ENCODE results near the gene TMEM87A.

TMEM87A gene

GRCh38 chr15:42203891-42204290, 69.3 kb downstream of the TMEM87A start:
- TF ChIP-seq CTCF (IDR thresholded peaks at IDR 0.05; ENCODE audit: low read depth, low read length) = no peak
- DNase-seq (ENCODE audit: extremely low read depth, low read depth) = no peak

GRCh38 chr15:42202653-42203052, 70.6 kb downstream of the TMEM87A start:
- no peak for DNase-seq (ENCODE audit: extremely low read depth, low read depth)
- no peak for TF ChIP-seq CTCF (IDR thresholded peaks at IDR 0.05; ENCODE audit: low read depth, low read length)

- no peak for DNase-seq (ENCODE audit: extremely low read depth, low read depth)
- no peak for TF ChIP-seq CTCF (IDR thresholded peaks at IDR 0.05; ENCODE audit: low read depth, low read length)
Observed at GRCh38 chr15:42201801-42202200, 71.4 kb downstream of the TMEM87A start.

GRCh38 chr15:42199126-42199525, 74.1 kb downstream of the TMEM87A start:
- no peak for DNase-seq (ENCODE audit: extremely low read depth, low read depth)
- no peak for TF ChIP-seq CTCF (IDR thresholded peaks at IDR 0.05; ENCODE audit: low read depth, low read length)

GRCh38 chr15:42198516-42198915, 74.7 kb downstream of the TMEM87A start:
- TF ChIP-seq CTCF (IDR thresholded peaks at IDR 0.05; ENCODE audit: low read depth, low read length) = no peak
- DNase-seq (ENCODE audit: extremely low read depth, low read depth) = no peak

GRCh38 chr15:42194513-42194912, 78.7 kb downstream of the TMEM87A start:
- no peak for DNase-seq (ENCODE audit: extremely low read depth, low read depth)

GRCh38 chr15:42193383-42193782, 79.8 kb downstream of the TMEM87A start:
- no peak for TF ChIP-seq CTCF (IDR thresholded peaks at IDR 0.05; ENCODE audit: low read depth, low read length)
- DNase-seq (ENCODE audit: extremely low read depth, low read depth) = no peak

More at GRCh38 chr15:42194513-42194912, 78.7 kb downstream of the TMEM87A start:
- no peak for TF ChIP-seq CTCF (IDR thresholded peaks at IDR 0.05; ENCODE audit: low read depth, low read length)

All from AG09319 (cell line).